Peyer's patch (tissue), 4 donors: ENCODE results near the gene PGM1. TPM values are rescaled to one million over a fixed set of nuclear protein-coding genes. Genes with fewer than 3 reads are reported as not detected.

Source experiments
- DNase-seq, 3 donors: peaks; one replicate each; pipeline ENCODE4 v3.0.0-alpha.2; 2017 to 2019
- H3K27ac ChIP-seq, 4 donors: fragments of 200-600 bp; sonication (generic); one replicate each; pipeline ENCODE4 v1.5.1; 2016 to 2019
- H3K27me3 ChIP-seq, 2 donors: fragments of 200-600 bp; sonication (generic); one replicate each; pipeline ENCODE4 v1.5.1; 2019
- H3K36me3 ChIP-seq, 3 donors: fragments of 200-600 bp; sonication (generic); one replicate each; pipeline ENCODE4 v1.5.1; 2016 to 2019
- H3K4me1 ChIP-seq, 4 donors: fragments of 200-600 bp; sonication (generic); one replicate each; pipeline ENCODE4 v1.5.1; 2016 to 2019
- H3K4me3 ChIP-seq, 4 donors: fragments of 200-600 bp; sonication (generic); 1 replicate in 3 of 4; 2 replicates in 1 of 4; pipeline ENCODE4 v1.5.1; 2016 to 2019; ENCODE audit warnings: mild to moderate bottlenecking in 1 of 4
- H3K9me3 ChIP-seq, 4 donors: fragments of 200-600 bp; sonication (generic); one replicate each; pipeline ENCODE4 v1.5.1; 2016 to 2019; ENCODE audit warnings: mild to moderate bottlenecking in 1 of 4
- CTCF ChIP-seq, 6 experiments: fragments of 450-650 bp in 4 of 6; fragments of 200-600 bp in 2 of 6; sonication (generic) in 1 of 6; IDR thresholded peaks; one replicate each; pipeline ENCODE4 v1.5.1; 2017 to 2019; ENCODE audit warnings: antibody characterized with exemption in 6 of 6, mild to moderate bottlenecking in 3 of 6, moderate library complexity in 1 of 6
- POLR2A ChIP-seq, 2 donors: fragments of 450-650 bp; IDR thresholded peaks; one replicate each; pipeline ENCODE4 v1.5.1; 2017; ENCODE audit warnings: antibody characterized with exemption in 2 of 2, mild to moderate bottlenecking in 2 of 2, moderate library complexity in 2 of 2
- total RNA-seq, 4 donors: library from RNA; depleted of rRNA; stranded (reverse); fragments of >200 nt; gene quantifications; one replicate each; pipeline ENCODE4 v1.1.0, GENCODE V29; 2016

Gene PGM1
- total RNA-seq, 4 donors from 2014 or later: 62.7 to 97.2 (median 75.3) TPM

DNA sequence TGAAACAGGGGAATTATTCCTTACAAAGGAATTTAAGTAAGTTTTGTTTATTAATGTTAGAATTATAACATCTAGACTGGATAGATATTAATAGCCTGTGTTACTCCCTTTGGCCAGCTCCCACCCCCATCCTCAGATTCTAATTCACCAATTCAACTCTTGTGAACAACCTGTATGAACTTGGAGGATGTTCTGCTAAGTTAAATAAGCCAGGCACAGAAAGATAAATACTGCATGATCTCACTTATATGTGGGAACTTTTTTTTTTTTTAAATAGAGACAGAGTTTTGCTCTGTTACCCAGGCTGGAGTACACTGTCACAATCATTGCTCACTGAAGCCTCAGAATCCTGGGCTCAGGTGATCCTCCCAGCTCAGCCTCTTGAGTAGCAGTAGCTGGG is 37.7 kb upstream of the PGM1 start:
- TF ChIP-seq POLR2A (IDR thresholded peaks at IDR 0.05) (no peak), CTCF (IDR thresholded peaks at IDR 0.05) (no peak)
- no peak overlapping the region for H3K27ac ChIP-seq
- DNase-seq: no peak
- H3K4me3 ChIP-seq: no peak overlapping the region
- no peaks in the 10 kb centered on the region for H3K36me3 ChIP-seq
- no peaks in the 10 kb centered on the region for H3K4me1 ChIP-seq
- no peaks in the 10 kb centered on the region for H3K9me3 ChIP-seq
- H3K27me3 ChIP-seq: no peaks in the 10 kb centered on the region

- H3K27me3 ChIP-seq: no peaks in the 10 kb centered on the region
- peaks cover 0 to 3% (median 0%) of the 10 kb centered on the region in 3 donors for H3K36me3 ChIP-seq
- DNase-seq: no peak
- no peak overlapping the region for H3K27ac ChIP-seq
- H3K4me1 ChIP-seq: no peaks in the 10 kb centered on the region
- no peak overlapping the region for H3K4me3 ChIP-seq
- TF ChIP-seq POLR2A (IDR thresholded peaks at IDR 0.05): no peak
- TF ChIP-seq CTCF (IDR thresholded peaks at IDR 0.05): peak in 5 of 6 experiments; percentile 14 to 44 (median 38)
- no peaks in the 10 kb centered on the region for H3K9me3 ChIP-seq
Measured at GRCh38 chr1:63557365-63557987, 35.7 kb upstream of the PGM1 start.

DNA sequence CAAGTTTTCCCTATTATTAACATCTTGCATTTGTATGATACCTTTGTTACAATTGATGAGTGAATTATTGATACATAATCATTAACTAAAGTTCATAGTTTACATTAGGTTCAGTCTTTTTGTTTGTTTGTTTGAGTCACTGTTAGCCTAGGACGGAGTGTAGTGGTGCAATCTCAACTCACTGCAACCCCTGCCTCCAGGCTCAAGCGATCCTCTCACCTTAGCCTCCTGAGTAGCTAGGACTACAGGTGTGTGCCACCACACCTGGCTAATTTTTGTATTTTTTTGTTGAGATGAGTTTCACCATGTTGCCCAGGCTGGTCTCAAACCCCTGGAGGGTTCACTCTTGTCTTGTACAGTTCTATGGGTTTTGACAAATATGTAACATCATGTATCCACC is 33.9 kb upstream of the PGM1 start:
- DNase-seq: no peak
- H3K36me3 ChIP-seq: peaks cover 0 to 3% (median 0%) of the 10 kb centered on the region in 3 donors
- H3K9me3 ChIP-seq: no peaks in the 10 kb centered on the region
- no peaks in the 10 kb centered on the region for H3K27me3 ChIP-seq
- no peaks in the 10 kb centered on the region for H3K4me1 ChIP-seq
- H3K4me3 ChIP-seq: no peak overlapping the region
- H3K27ac ChIP-seq: no peak overlapping the region
- TF ChIP-seq CTCF (IDR thresholded peaks at IDR 0.05) (no peak), POLR2A (IDR thresholded peaks at IDR 0.05) (no peak)

- TF ChIP-seq CTCF (IDR thresholded peaks at IDR 0.05) (no peak), POLR2A (IDR thresholded peaks at IDR 0.05) (no peak)
Measured at GRCh38 chr1:63563745-63564144, 29.5 kb upstream of the PGM1 start.

GRCh38 chr1:63569068-63569467 is 24.1 kb upstream of the PGM1 start:
- H3K27ac ChIP-seq: no peak overlapping the region
- H3K4me1 ChIP-seq: no peaks in the 10 kb centered on the region
- H3K4me3 ChIP-seq: no peak overlapping the region
- no peaks in the 10 kb centered on the region for H3K9me3 ChIP-seq
- no peaks in the 10 kb centered on the region for H3K27me3 ChIP-seq
- no peak for DNase-seq
- TF ChIP-seq CTCF (IDR thresholded peaks at IDR 0.05): no peak
- TF ChIP-seq POLR2A (IDR thresholded peaks at IDR 0.05): no peak
- no peaks in the 10 kb centered on the region for H3K36me3 ChIP-seq

More at GRCh38 chr1:63563745-63564144, 29.5 kb upstream of the PGM1 start:
- Histone ChIP-seq H3K4me3 (no peak overlapping the region), H3K9me3 (no peaks in the 10 kb centered on the region), H3K36me3 (peaks cover 0 to 3% (median 0%) of the 10 kb centered on the region in 3 donors), H3K4me1 (no peaks in the 10 kb centered on the region), H3K27me3 (no peaks in the 10 kb centered on the region), H3K27ac (no peak overlapping the region)
- DNase-seq: no peak
